Choroid plexus epithelial cell (primary cell): ENCODE results near the gene TAS2R50.
A peak's percentile ranks its signal among the peaks of the same experiment; 100 is the strongest.

Source experiments
- DNase-seq: peaks from one replicate; pipeline ENCODE4 v3.0.0-alpha.2; 2010; ENCODE audit warnings: low read depth
- H3K4me3 ChIP-seq: 2 replicates; pipeline ENCODE4 v1.5.1; 2011; ENCODE audit warnings: low read depth, mild to moderate bottlenecking, control low read depth, low read length, moderate library complexity
- CTCF ChIP-seq: conservative IDR thresholded peaks from 2 replicates; pipeline ENCODE4 v1.5.1; 2011; ENCODE audit warnings: low read depth, mild to moderate bottlenecking, control low read depth, inconsistent platforms, low read length, moderate library complexity

TAS2R50 gene

DNA sequence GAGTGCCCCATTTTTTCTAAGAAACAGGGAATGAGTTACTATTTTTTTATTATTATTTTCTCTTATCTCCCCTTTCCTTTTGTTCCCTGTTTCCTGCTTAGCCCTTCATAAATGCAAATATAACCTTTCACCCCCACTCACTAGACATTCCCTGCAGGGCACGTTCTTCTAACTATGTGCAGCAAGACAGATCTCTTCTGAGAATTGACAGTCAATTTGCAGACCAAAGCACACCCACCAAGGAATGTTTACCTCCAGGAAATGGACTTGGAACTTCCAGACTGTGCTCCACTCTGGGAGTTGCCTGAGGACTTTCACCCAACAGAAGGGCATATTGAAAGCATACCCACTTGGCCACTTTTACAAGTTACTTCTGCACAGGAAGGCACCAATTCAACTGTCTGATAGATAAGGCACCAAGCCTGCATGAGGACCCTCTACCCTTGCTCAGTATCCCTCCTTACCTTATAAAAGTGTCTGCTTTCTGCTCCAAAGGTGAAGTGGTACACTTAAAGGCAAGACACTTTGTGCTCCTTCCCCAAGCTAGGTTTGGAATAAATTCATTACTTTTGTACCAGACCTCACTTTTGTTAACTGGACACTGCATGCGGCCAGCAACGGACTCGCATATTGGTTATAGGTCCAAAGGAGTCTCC, 29.2 kb upstream of the TAS2R50 start:
- H3K4me3 ChIP-seq, result no peak overlapping the region
- TF ChIP-seq CTCF, result no peak
- DNase-seq, result peak; percentile 8

GRCh38 chr12:11014234-11014633, 27.5 kb upstream of the TAS2R50 start:
- H3K4me3 ChIP-seq, result no peak overlapping the region
- TF ChIP-seq CTCF, result no peak
- DNase-seq, result peak; percentile 15

DNA sequence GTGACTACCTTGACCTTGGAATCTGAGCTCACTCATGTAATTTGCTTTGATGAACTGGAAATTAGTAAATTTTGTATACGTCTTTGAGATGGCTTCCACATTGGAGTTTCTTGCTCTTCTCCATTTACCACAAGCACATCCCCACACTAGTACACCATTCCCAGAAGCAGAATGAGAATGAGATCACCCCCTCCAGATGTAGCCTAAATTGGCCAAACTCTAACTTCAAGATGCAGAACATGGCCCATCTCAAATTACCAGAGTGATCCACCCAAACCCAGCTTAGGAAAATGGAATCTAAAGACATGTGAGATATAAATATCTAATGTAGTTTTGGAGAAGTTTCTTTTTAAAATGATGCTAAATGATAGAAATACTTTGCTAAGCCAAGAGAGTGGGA, 20.9 kb upstream of the TAS2R50 start:
- TF ChIP-seq CTCF, result no peak
- no peak overlapping the region for H3K4me3 ChIP-seq
- DNase-seq, result no peak

DNA sequence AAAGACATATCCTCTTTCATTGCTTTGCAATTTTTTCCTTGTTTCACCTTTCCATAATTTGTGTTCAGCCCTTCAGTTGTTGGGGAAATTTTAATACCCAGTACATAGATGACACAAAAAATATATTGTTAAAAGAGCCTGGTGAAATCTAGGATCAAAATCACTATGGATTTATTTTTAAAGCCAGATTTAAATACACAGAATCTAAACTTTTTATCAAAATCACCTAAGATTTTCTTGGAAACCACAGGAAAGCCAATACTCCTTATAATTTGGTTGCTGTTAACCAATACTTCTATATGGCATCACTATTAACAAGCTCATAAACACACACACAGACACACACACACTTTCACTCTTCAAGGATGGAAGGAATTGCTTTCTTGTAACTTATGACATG, 11.5 kb upstream of the TAS2R50 start, which contains the start of gene TAS2R20:
Gene TAS2R20, minus strand, starts transcription at position 101 of the 400 bp plus-strand sequence. CDS start 429 bp downstream, outside the sequence.
- TF ChIP-seq CTCF, result no peak
- H3K4me3 ChIP-seq, result no peak within 1 kb of the TSS
- DNase-seq, result no peak

DNA sequence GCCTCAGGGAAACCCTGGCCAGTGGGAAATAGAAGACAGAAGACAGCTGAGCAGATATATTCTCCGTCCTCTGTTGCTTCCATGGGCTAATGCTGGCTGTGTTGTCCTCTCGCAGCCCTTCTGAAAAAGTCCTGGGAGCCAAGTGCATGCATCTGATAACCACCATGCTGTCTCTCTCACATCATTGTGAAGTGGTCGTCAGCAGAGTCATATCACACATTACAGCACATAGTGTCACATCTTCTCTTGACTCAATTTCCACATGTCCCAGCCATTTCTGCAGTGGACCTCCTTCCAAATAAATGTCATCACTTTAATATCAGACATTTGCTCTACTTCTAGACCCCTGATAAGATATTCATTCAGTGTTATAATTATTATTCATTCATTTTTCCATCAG, 7.6 kb upstream of the TAS2R50 start:
- no peak overlapping the region for H3K4me3 ChIP-seq
- no peak for TF ChIP-seq CTCF
- no peak for DNase-seq

DNA sequence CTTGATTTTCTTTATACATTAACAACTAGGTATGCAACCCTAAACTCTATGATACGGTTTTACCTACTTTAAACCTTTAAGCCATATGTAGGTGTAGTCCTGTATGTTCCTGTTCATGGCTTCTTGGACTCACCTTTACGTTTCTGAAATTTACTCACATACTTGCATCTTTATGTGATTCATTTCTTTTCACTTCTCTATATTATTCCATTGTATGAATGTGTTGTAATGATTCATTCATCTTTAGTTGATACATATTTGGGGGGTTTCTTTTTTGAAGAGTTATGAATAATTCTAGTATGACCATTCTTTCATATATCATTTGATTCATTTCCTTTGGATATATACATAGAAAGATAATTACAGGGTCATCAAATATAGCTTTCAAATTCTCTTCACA, 2.4 kb upstream of the TAS2R50 start:
- DNase-seq, result no peak
- H3K4me3 ChIP-seq, result no peak overlapping the region
- no peak for TF ChIP-seq CTCF

DNA sequence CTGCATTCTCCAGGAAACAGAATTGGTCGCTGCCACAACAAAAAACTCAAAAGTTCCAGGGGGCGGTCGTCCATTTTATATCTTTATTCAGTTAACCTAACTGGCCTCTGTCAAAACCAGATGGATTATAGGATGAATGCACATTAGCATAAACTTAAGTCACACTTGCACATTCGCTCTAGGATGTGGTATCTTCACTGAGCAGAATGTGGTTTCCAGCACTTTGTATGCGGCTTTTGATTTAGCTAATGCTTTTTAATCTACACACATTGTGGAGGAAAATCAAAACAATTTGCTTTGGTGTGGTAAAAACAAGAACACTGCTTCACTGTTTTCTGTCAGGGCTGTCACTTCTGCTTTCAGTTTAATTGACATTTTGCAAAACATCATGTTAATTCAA, 4.5 kb downstream of the TAS2R50 start:
- no peak overlapping the region for H3K4me3 ChIP-seq
- no peak for TF ChIP-seq CTCF
- DNase-seq, result no peak
